Natural killer cell treated with Interleukin-12 subunit alpha and Interleukin-12 subunit beta and Interleukin-15 and Interleukin-18, amount 100 ng/mL, for 72 hours (primary cell): ENCODE results near the gene UHRF2. TPM values are rescaled to one million over a fixed set of nuclear protein-coding genes. Genes with fewer than 3 reads are reported as not detected.

Source experiments
- ATAC-seq, 2 donors: fragments of 150-1000 bp; cut with Tn5 transposase in 1 of 2; sonication (Bioruptor Pico), chemical (Tn5 transposase) in 1 of 2; 2 replicates each; pipeline ENCODE4 v1.10.0; 2021
- DNase-seq: peaks from one replicate; pipeline ENCODE4 v3.0.0; 2022; ENCODE audit warnings: low spot score
- H3K27ac Mint-ChIP-seq, 2 donors: 1 replicate in 1 of 2; 2 replicates in 1 of 2; pipeline ENCODE4 v1.8.0; 2022; ENCODE audit warnings: mixed read lengths in 2 of 2, mild to moderate bottlenecking in 1 of 2, moderate library complexity in 1 of 2
- H3K27me3 Mint-ChIP-seq, 2 donors: 1 replicate in 1 of 2; 2 replicates in 1 of 2; pipeline ENCODE4 v1.8.0; 2022; ENCODE audit warnings: mixed read lengths in 2 of 2
- H3K36me3 Mint-ChIP-seq: one replicate; pipeline ENCODE4 v1.8.0; 2022; ENCODE audit warnings: mixed read lengths
- H3K4me1 Mint-ChIP-seq, 2 donors: 1 replicate in 1 of 2; 2 replicates in 1 of 2; pipeline ENCODE4 v1.8.0; 2022; ENCODE audit warnings: low read depth in 2 of 2, mixed read lengths in 2 of 2, mild to moderate bottlenecking in 1 of 2
- H3K4me3 Mint-ChIP-seq: one replicate; pipeline ENCODE4 v1.8.0; 2022; ENCODE audit warnings: mixed read lengths
- H3K9me3 Mint-ChIP-seq: 2 replicates; pipeline ENCODE4 v1.8.0; 2022; ENCODE audit warnings: mixed read lengths
- total RNA-seq, 2 donors: library from RNA; stranded (reverse); gene quantifications; one replicate each; pipeline ENCODE4 v1.2.3, GENCODE V29; 2022

The UHRF2 gene
- total RNA-seq, 2 donors from 2014 or later: 50.2 to 104 TPM

DNA sequence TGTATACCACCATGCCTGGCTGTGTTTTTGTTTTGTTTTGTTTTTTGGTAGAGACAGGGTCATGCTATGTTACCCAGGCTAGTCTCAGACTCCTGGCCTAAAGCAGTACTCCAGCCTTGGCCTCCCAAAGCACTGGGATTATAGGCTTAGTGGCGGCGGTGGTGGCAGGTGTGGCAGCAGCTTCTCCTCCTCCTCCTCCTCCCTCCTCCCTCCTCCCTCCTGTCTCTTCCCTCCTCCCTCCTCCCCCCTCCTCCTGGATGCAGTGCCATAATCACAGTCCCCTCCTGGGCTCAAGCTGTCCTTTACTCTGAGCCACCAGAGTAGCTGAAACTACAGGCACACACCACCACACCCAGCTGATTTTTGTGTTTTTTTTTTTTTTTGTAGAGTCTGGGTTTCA, 71.2 kb downstream of the UHRF2 start:
- Mint-ChIP-seq H3K27me3 (no peaks in the 10 kb centered on the region), H3K4me3 (no peak overlapping the region), H3K9me3 (no peaks in the 10 kb centered on the region), H3K27ac (no peak overlapping the region), H3K36me3 (peaks cover 13% of the 10 kb centered on the region), H3K4me1 (no peaks in the 10 kb centered on the region)
- ATAC-seq (no peak), DNase-seq (no peak)

DNA sequence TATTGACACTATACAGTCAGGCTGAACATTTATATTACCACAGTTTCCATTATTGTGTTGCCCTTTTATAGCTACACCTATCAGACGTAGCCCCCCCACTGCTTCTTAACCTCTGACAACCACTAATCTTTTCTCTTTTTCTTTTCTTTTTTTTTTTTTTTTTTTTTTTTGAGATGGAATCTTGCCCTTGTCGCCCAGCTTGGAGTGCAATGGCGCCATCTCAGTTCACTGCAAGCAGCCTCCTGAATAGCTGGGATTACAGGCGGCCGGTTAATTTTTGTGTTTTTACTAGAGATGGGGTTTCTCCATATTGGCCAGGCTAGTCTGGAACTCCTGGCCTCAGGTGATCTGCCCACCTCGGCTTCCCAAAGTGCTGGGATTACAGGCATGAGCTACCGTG, 75.4 kb downstream of the UHRF2 start:
- peaks cover 5 to 7% of the 10 kb centered on the region in 2 donors for H3K4me1 Mint-ChIP-seq
- H3K4me3 Mint-ChIP-seq: no peak overlapping the region
- ATAC-seq (no peak), DNase-seq (no peak)
- H3K36me3 Mint-ChIP-seq: peaks cover 17% of the 10 kb centered on the region
- no peaks in the 10 kb centered on the region for H3K9me3 Mint-ChIP-seq
- no peaks in the 10 kb centered on the region for H3K27me3 Mint-ChIP-seq
- no peak overlapping the region for H3K27ac Mint-ChIP-seq

DNA sequence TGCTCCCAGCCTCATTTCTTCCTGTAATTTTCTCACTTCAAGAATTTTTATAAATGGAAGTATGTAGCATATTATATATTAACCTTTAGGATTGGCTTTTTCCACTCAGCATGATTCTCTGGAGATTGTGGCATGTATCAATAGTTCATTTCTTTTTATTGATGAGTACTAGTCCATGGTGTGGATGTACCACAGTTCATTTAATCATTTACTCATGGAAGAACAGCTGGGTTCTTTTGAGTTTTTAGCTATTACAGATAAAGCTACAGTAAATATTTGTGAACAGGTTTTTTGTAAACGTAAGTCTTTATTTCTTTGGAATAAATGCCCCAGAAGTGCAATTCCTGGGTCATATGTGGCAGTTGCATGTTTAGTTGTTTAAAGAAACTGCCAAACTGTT, 76.1 kb downstream of the UHRF2 start:
- Mint-ChIP-seq H3K9me3 (no peaks in the 10 kb centered on the region), H3K4me3 (no peak overlapping the region), H3K27me3 (no peaks in the 10 kb centered on the region), H3K4me1 (peaks cover 5 to 7% of the 10 kb centered on the region in 2 donors), H3K36me3 (peaks cover 17% of the 10 kb centered on the region), H3K27ac (no peak overlapping the region)
- no peak for ATAC-seq
- no peak for DNase-seq

DNA sequence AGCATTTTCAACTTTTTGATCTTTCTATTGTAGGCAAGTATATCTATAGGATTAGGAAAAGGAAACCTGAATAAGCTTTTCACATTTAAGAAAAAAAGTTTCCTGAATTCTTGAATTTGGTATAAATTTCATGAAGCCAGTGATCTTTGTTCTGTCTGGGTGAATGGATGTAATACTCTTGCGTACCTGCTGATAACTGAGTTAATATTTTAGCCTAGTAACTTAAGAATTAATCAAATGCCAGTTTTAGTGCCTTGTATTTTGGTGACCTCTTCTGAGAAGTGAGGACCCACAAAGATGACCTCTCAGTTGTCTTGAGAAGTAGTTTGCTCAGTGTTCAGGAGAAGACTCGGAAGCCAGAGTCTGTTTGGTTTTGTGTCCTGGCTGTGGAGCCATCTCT, 77.9 kb downstream of the UHRF2 start:
- Mint-ChIP-seq H3K27ac (no peak overlapping the region), H3K36me3 (peaks cover 7% of the 10 kb centered on the region), H3K4me1 (peaks cover 5 to 7% of the 10 kb centered on the region in 2 donors), H3K4me3 (no peak overlapping the region), H3K27me3 (no peaks in the 10 kb centered on the region), H3K9me3 (no peaks in the 10 kb centered on the region)
- no peak for DNase-seq
- no peak for ATAC-seq

DNA sequence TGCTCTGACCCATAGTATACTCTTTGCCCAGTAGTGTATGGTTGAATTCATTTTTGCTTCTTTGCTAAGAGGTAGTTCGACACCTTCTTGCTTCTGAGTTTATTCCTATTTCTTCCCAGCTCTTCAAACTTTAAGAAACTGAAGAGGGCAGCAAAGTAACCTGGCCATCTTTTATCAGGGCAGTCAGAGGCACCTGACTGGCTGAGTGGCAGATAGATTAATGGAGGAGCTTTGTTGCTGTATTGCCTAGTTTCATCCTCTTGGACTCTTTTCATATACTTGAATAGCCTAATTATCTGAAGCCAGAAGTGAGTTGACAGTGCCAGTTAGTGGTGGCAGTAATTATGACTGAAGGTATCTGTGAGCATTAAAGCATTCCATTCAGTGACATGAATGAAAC, 82.5 kb downstream of the UHRF2 start:
- DNase-seq (no peak), ATAC-seq (no peak)
- Mint-ChIP-seq H3K36me3 (peaks cover 13% of the 10 kb centered on the region), H3K27me3 (no peaks in the 10 kb centered on the region), H3K9me3 (no peaks in the 10 kb centered on the region), H3K27ac (no peak overlapping the region), H3K4me3 (no peak overlapping the region), H3K4me1 (peaks cover 0 to 10% of the 10 kb centered on the region in 2 donors)

DNA sequence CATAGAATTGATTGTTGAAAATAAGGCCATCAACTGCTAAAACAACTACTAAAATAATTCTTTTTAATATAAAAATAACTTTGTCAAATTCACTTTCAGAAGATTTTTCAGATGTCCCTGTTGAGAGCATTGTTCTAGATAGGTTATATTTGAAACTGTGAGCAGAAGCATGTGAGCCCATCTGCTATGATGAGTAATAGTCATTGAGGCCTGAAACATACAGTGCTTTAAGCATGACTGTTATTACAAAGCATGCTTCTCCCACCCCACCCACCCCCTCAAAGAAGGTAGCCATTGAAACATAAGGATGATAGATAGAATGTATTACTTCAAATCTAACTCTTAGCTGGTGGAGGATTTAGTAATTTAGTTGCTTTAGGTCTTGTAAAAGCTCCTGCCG, 86.0 kb downstream of the UHRF2 start:
- Mint-ChIP-seq H3K27me3 (no peaks in the 10 kb centered on the region), H3K9me3 (no peaks in the 10 kb centered on the region), H3K27ac (peak overlapping the region in 1 of 2 donors; percentile 4), H3K4me3 (no peak overlapping the region), H3K36me3 (peaks cover 14% of the 10 kb centered on the region), H3K4me1 (peaks cover 0 to 3% of the 10 kb centered on the region in 2 donors)
- no peak for DNase-seq
- no peak for ATAC-seq

DNA sequence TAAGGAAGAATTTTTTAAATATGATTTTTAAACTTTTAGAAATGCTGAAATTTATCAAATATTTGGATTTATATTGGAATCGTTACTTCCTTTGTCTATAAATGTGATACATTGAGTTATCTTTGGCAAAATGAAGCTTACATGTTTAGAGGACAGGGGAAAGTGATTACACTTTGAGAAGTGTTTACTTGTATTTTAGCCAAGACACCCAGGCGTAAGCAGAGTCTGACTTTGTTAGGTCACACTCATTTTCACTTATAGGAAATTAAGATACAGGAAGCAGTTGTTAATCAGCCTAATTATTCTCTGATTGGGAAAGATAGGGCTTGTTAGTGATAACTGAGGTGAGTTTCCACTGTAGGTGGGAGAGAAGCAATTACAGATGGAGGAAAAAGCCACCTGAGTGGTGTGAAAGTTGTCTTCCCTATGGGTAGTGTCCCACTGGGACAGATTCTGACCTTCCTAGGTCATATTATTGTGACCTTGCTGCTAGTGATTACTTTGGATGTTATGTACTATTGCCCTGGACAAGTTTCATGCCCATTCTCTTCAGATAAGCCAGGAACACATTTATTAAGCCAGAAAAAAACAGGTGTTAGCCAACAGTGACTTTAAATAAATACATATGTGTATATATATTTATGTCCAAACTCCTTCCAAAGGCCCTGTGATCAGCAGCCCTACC, 88.7 kb downstream of the UHRF2 start:
- DNase-seq (no peak), ATAC-seq (no peak)
- Mint-ChIP-seq H3K4me1 (peaks cover 0 to 3% of the 10 kb centered on the region in 2 donors), H3K36me3 (peaks cover 26% of the 10 kb centered on the region), H3K27me3 (no peaks in the 10 kb centered on the region), H3K27ac (no peak overlapping the region), H3K4me3 (no peak overlapping the region), H3K9me3 (no peaks in the 10 kb centered on the region)

DNA sequence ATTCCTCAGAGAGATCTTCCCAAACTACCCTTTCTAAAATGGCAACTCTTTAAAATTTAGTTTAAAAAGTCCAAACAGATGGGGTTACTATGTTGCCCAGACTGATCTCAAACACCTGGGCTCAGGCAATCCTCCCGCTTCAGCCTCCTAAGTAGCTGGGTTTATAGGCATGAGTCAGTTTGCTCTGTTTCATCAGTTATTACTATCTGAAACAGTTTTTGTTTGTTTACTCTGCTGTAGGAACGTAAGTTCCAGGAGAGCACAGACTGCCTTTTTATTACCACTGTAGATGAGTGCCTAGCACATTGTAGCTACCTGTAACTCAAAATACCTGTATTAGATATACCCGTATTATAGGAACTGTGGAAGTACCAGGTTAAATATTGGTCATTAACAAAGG, 89.4 kb downstream of the UHRF2 start:
- no peak overlapping the region for H3K4me3 Mint-ChIP-seq
- H3K36me3 Mint-ChIP-seq: peaks cover 23% of the 10 kb centered on the region
- no peak for DNase-seq
- no peaks in the 10 kb centered on the region for H3K9me3 Mint-ChIP-seq
- peaks cover 0 to 3% of the 10 kb centered on the region in 2 donors for H3K4me1 Mint-ChIP-seq
- no peak for ATAC-seq
- H3K27ac Mint-ChIP-seq: no peak overlapping the region
- H3K27me3 Mint-ChIP-seq: no peaks in the 10 kb centered on the region

DNA sequence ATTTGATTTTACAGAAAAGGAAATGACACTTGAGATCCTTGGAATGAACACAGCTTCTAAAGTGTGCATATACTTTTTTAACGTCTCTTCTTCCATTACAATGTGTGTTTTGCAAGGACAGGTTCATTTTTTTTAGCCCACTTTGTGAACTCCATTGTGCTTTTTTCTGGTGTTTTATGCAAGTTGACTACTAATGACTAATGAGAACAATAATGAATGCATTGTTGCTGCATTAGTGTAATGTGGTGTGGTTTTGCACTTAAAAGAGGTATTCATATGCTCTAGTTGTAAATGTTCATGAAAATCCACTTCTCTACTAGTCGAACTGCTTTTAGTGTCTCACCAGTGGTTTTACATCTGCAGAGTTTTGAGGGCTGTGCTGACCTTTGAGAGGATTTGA, 93.6 kb downstream of the UHRF2 start:
- Mint-ChIP-seq H3K4me1 (peaks cover 7% of the 10 kb centered on the region in 2 donors), H3K4me3 (no peak overlapping the region), H3K36me3 (peaks cover 23% of the 10 kb centered on the region), H3K27me3 (no peaks in the 10 kb centered on the region), H3K27ac (no peak overlapping the region), H3K9me3 (no peaks in the 10 kb centered on the region)
- ATAC-seq (no peak), DNase-seq (no peak)

DNA sequence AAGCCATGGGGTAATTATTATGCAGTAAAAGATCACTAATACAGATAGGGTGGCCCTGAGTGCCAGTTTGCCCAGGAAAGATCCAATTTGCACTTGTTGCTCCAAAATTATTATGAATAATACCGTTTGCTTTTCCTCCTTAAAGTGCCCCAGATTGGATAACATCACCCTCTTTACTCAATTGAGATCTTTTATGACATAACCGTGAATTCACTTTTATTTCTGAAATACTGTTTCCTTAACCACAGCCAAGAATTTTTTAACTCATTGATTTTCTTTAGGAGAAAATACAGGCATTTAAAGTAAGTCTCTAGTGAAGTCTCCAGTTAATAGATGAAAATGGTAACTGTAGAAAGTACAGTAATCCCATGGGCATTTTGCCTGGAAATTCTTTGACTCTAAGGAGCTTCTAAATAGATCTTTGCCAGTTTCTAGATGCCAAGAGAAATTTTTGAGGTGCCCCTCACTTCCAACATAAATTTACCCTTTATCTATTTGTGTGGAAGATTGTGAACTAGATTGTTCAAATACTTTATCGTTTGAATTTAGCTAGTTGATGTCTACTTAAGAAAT, 99.2 kb downstream of the UHRF2 start:
- peaks cover 10% of the 10 kb centered on the region for H3K36me3 Mint-ChIP-seq
- DNase-seq (no peak), ATAC-seq (no peak)
- H3K4me1 Mint-ChIP-seq: peaks cover 7 to 15% of the 10 kb centered on the region in 2 donors
- H3K4me3 Mint-ChIP-seq: no peak overlapping the region
- no peaks in the 10 kb centered on the region for H3K9me3 Mint-ChIP-seq
- no peak overlapping the region for H3K27ac Mint-ChIP-seq
- no peaks in the 10 kb centered on the region for H3K27me3 Mint-ChIP-seq

DNA sequence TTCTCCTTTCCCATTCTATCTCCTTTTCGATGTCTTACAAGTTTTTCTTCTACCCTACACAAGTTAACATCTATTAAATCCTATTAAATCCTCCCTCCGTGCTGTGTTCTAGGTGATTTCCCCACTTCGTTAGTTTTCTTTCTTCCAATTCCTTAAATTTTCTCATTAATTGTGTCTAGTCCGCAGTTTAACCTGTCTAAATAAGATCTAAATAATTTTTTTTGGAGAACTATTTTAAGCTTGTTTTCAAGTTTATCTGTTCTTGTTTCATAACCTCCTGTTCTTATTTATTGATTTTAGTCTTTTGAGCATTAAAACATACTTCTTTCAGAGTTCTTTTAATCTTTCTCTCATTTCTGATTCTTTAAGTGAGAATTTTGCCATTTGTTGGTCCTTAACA, 109.3 kb downstream of the UHRF2 start:
- no peak for ATAC-seq
- Mint-ChIP-seq H3K27me3 (no peaks in the 10 kb centered on the region), H3K36me3 (peaks cover 18% of the 10 kb centered on the region), H3K27ac (no peak overlapping the region), H3K4me1 (no peaks in the 10 kb centered on the region), H3K9me3 (no peaks in the 10 kb centered on the region), H3K4me3 (no peak overlapping the region)
- no peak for DNase-seq

DNA sequence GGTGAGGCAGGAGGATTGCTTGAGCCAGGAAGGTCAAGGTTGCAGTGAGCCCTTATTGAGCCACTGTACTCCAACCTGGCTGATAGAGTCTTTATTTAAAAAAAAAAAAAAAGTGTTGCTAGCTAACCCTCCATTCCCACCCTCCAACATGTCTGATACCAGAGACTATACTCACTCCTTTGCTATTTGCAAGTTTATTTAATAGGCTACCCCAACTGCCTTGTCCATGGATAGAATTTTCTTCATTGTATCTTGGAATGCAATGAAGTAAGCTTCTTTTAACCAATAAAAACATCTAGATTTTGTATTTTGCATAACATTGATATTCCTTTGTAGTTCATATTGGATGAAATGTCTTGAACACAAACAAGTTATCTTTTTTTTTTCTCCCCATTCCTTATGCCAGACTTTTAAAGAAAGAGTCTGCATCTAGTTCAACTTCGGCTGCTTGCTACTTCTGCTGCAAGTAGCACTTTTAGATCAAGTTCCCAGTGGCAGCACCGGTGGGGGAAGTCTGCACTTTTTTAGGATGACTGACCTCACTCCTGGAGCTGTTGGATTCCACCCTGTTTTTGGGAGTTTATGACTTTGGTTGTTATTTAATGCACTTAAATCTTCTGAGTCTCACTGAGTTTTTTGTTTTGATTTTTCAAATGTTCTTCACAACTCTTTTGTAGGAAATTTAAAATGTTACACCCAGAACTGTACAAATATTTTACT, 112.5 kb downstream of the UHRF2 start:
- Mint-ChIP-seq H3K27me3 (no peaks in the 10 kb centered on the region), H3K36me3 (peaks cover 13% of the 10 kb centered on the region), H3K4me3 (no peak overlapping the region), H3K4me1 (no peaks in the 10 kb centered on the region), H3K27ac (no peak overlapping the region), H3K9me3 (no peaks in the 10 kb centered on the region)
- DNase-seq (no peak), ATAC-seq (no peak)

DNA sequence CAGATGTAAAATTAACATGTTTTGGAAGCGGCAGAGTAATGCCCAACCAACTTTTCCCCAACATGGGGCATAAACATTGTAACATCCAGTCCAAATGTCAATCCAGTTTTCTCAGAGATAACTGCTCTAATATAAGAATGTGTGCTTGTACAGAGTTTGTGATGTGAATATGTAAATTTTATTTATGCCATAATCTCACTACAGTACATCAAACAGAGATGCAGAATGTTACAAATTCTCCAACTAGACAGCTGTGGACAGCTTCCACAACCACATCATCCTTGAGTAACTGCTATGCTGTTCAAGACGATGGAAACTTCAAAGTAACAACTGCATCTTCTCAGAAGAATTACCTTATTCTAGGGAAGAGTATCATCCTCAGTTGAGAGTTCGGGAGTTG, 122.6 kb downstream of the UHRF2 start:
- DNase-seq: no peak
- Mint-ChIP-seq H3K4me3 (no peak overlapping the region), H3K36me3 (no peaks in the 10 kb centered on the region), H3K9me3 (no peaks in the 10 kb centered on the region), H3K27ac (no peak overlapping the region), H3K4me1 (peaks cover 0 to 3% of the 10 kb centered on the region in 2 donors), H3K27me3 (peaks cover 0 to 11% of the 10 kb centered on the region in 2 donors)
- no peak for ATAC-seq

DNA sequence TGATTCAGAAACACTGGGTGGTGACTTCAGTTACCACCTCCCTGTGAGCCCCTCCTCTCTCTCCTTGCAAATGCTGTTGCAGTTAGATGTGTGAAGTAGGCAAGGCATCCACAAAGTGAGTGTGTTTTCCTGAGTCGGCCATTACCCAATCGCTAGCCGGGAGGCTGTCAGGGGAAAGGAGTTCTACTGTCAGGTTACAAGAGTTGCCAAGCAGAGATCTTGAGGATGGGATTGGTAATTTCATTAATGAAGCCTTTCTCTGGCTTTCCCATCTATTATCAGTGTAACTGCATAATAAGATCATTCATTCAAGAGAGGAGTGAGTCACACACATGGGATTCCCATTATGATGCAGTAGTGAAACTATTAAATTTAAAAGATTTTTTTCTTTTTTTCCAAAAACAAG, 125.7 kb downstream of the UHRF2 start:
- peaks cover 0 to 10% of the 10 kb centered on the region in 2 donors for H3K27me3 Mint-ChIP-seq
- H3K36me3 Mint-ChIP-seq: no peaks in the 10 kb centered on the region
- peaks cover 0 to 3% of the 10 kb centered on the region in 2 donors for H3K4me1 Mint-ChIP-seq
- DNase-seq (no peak), ATAC-seq (peak in 1 of 2 donors; percentile 54)
- H3K4me3 Mint-ChIP-seq: no peak overlapping the region
- no peak overlapping the region for H3K27ac Mint-ChIP-seq
- no peaks in the 10 kb centered on the region for H3K9me3 Mint-ChIP-seq
